Measurements from ENCODE around the gene SH3GL2.
A peak's percentile ranks its signal among the peaks of the same experiment; 100 is the strongest.

SH3GL2 gene

DNA sequence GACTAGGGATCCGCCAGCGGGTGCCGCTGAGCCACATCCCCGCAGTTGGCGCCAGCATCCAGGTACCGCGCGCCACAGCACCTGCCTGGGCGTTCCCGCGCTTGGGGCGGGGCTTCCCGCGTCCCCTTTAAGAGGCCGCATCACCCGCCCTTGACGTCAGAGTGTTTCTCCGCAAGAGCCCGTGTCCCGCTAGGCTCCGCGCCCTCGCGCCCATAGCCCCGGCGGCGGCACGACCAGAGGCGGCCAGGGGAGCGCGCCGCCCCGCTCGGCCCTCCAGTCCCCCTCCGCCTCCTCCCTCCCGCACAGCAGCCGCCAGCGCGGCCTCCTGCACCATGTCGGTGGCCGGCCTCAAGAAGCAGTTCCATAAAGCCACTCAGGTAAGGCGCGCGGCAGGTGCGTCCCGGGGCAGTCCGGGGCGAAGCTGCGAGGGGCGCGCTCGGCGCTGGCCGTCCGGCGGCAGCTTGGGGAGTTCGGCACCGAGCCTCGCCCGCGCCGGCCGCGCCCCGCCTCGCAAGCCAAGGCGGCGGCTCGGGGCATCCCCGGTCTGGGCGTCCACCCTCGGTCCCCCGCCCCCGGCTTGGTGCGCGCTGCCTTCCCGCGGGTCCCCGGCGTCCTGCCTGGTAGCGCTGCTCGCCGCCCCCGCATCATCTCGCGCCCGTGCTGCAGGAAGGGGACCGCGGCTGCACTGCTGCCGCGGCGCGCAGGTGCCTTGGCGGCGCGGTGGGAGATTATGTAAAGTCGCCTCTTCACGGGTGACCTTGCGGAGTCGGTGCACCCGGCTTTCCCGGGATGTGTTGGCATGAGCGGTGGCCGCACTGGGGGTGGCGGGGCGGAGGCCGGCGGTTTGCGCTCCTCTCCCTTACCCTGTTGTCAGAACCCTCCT is at the start of gene SH3GL2:
Gene SH3GL2 (plus strand): TSS at position 156 of the 883 bp plus-strand sequence.
- peak; percentile 14 for DNase-seq

DNA sequence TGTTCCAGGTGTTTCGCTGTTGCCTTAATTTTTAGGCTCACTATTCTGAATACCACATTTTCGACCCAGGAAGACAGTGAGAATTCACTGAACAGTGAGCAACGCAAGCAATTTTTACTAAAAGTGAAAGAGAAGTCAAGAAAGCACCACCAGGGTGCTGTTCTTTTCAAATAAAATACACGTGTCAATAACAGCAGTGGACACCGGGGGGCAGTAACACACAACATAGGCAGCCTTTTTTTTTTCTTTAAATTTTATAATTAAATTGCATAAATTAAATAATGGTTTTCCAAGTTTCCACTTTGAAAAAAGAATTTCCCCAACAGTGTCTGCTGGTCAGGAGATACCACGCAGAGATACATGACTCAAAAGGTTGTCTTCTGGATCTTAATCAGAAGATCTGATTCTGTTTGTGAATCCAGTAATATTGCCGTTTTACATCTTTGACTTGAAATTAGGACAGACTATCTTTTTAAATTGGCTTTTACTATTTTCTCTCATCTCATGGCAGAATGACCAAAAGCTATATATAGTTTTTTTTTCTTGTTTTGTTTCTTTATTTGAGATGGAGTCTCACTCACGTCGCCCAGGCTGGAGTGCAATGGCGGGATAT is 47.1 kb upstream of the SH3GL2 start:
- no peak for DNase-seq

DNA sequence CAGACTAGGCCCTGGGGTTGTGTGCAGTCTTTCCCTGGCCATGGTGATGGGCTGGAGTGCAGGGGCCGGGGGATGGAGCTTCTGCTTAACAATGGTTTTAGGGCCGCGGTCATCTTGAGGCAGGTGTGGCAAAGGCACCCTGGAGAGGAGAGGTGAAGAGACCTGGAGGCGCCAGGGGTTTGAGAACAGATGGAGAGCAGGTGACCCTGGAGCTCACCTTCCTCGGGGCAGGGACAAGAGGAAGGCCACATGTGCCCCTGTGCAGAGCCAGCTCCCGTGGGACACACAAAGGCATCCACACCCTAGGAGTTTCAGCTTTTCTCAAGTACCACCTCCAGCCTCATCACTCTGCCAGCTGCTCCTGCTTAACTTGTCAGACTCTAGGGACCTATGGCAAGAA is 46.4 kb upstream of the SH3GL2 start:
- no peak for DNase-seq

DNA sequence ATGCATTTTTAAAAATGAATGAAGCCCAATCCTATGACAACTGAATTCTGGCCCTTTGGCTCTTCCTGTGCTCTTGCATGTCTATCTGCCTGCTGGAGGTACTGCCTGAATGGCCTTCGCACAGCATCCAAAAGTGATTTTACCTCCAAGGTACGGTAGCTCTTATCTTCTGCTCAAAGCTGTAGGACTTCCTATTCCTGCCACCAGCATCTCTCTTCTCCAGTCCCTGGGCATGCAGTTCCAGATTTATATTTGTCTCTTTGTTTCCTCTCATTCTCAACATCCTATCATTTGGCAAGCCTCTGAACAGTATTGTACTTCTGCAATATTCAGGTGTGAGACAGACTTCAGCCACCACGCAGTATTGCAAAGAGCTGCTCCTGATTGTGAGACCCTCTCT is 43.7 kb upstream of the SH3GL2 start:
- DNase-seq: no peak

DNA sequence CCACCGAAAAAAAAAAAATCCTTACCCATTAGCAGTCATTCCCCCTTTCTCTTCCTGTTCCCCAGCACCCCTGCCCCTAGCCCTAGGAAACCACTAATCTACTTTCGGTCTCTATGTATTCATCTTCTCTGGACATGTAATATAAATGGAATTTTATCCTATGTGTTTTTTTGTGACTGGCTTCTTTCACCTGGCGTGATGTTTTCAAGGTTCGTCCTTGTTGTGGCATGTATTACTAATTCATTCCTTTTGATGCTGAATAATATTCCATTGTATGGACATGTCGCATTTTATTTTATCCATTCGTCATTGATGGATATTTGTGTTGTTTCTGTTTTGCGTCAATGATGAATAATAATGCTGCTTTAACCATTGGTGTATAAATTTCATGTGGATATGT is 42.8 kb upstream of the SH3GL2 start:
- no peak for DNase-seq

DNA sequence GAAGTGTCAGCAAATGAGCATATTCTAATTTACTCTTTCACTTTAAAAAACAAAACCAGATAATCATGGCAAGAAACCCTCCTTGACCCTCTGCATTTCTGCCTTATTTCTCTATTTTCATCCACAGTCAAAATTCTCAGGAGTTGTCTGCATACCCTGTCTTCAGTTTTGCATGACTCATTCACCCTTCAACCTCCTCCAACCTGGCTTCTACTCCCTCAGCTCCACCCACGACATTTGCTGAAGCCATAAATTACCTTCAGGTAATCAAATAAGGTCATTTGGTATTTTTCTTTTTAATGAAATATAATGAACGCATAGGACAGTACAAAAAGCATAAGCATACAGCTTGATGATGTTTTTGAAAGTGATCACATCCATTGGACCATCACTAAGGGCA is 27.8 kb upstream of the SH3GL2 start:
- DNase-seq: no peak

DNA sequence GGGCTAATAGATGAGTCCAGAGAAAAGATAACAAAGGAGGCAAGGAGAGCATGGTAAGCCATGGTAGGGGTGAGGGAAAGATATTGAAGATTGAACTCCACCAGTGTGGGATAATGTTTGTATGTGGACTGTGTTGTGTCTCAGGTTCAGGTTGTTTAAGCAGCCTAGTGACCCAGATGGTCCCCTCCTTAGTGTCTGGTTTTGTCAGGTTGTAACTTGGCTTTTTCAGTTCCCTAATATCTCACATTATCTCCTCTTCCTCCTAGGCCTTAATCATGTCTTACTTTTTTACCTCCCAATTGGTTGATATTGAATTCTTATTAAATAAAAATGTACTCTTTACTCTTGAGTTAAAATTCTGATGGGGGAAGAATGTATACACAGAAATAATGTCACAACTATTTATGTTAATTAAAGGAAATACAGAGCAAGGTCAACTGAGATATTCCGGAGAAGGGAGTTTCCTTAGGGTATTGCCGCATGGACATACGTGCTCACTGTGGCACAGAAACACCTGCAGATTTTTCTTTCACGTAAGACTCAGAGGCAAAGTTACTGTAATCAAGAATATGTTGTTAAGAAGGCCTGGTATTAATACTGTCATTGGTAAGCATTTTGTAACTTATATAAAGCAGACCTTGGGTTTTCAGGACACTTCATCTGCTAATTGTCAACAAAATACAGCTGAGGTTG is 23.4 kb upstream of the SH3GL2 start:
- no peak for DNase-seq

DNA sequence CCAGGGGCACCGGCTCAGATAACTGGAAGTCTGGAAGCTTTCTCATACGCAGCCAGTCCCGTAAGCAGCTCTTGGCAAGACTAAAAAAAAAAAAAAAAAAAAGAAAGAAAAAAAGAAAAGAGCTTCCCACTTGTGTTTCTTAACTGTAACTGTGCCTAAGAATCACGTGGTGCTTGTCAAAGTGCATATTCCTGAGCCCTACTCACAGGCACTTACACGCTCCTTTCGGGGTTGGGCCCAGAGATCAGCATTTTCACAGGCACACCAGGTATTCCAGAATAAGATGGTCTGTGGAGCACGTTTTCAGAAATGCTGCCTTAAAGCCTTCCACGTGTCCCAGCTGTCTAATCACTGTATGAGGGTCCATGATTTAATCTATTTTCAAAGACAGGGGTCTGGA is 22.6 kb upstream of the SH3GL2 start:
- no peak for DNase-seq

DNA sequence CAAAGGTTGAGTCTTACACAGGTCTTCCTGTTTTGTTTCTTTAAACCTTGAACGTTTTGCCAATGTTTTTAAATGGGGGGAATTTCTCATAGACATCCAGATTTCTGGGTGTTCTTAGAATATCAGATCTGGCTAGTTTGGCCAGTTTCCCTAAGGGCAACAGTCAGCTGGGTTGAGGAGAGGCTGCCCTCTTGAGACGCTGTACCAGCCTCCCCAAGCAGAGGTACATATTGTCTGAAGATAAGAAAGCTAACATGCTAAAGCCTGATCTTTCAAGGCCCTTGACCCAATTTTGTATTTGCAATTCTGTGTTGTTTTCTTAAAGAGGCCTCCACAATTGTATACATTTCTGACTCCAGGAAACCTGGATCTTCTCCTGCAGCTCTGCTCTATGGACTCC is 21.9 kb upstream of the SH3GL2 start:
- DNase-seq: no peak

DNA sequence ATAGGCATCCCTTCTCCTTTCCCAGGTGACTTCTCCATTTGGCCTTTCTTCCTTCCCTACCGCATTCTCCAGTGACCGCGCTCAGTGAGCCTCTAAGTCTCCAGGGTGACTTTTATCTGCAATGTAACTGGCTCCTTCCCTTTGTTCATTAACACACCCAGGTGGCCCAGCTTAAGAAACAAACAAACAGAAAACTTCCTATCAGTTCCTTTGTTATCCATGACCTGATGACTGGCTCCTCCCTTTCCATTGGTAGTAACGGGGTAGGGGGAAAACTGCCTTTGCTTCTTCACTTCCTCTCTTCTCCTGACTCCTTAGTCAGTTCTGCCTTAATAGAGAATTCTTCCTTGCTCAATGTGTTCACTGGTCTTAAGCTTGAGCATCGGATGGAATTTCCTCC is 7.0 kb upstream of the SH3GL2 start:
- DNase-seq: no peak

DNA sequence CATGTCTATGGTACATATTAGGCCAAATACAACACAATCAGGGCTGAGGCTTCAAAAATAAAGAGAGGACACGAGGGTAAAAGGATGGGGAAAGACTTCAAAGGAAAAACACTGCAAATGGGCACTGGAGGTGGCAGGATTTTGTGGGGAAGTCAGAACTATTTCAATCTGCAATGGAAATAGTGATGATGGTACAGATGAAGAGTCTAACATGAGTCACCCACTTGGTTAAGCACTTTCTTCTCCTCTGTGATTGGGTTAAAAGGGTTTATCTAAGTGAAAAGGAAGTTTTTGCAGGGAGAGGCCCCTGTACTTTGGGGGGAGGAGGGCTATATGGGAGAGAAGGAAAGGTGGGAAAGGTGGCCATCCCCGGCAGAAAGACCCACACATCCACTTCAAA is 4.5 kb upstream of the SH3GL2 start:
- no peak for DNase-seq

DNA sequence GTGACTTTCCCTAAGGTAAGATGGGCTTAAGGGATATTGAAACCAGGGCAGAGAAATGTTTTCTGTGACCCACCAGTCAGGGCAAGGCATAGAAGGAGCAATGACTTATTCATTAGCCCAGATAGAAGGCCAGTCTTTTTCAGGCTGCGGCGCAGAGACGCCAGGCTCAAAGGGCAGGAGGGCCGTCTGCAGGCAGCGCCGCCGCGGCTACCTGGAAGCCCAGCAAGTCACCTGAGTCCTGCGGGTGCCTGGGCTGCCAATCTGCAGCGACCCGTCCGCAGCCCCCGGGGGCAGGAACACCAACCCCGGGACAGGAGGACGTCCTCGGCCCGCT is 322 bp upstream of the SH3GL2 start:
- no peak for DNase-seq

DNA sequence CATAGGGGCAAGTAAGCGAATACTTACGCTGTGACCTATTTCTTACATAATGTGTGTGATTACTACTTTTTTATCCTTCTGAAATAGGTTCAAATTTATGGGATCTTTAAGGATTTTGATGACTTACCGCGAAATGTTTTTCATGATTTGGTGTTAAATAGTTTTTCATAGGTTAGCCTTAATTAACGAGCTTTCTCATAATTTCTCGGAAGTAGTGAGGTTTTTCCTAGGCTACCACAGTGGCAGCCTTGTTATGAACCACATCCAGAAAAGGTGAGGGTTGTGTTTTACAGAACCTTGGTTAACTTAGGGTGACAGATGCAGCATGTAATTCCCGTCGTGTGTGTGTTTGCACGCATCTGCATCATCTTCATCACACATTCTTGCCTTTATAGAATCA is 1.3 kb downstream of the SH3GL2 start:
- no peak for DNase-seq

DNA sequence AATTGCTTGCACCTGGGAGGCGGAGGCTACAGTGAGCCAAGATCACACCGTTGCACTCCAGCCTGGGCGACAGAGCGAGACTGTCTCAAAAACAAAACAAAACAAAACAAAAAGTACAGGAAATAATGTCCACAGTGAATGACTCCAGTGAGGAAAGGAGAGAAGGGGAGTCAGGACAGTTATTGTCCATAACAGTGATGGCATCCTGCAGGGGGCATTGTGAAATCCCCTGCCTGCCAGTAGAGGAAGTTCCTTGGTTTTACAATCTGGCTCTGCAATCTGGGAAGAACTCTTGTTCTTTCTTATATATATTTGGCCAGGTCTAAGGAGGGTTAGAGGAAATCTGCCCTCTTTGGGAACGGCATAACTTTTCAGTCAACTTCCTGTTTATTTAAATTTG is 8.2 kb downstream of the SH3GL2 start:
- DNase-seq: no peak

DNA sequence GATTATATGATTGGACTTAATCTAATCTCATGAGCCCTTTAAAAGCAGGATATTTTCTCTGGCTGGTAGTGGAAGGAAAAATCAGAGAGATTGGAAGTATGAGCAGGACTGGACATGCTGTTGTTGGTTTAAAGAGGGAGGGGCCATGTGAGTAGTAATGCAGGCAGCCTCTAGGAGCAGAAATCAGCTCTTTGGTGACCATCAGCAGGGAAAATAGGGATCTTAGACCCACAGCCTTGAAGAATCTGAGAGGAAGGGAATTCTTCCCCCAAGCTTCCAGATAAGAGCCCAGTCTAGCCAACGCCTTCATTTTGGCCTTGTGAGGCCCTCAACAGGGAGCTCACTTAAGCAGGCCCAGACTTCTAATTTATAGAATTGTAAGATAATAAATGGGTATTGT is 9.5 kb downstream of the SH3GL2 start:
- DNase-seq: no peak

DNA sequence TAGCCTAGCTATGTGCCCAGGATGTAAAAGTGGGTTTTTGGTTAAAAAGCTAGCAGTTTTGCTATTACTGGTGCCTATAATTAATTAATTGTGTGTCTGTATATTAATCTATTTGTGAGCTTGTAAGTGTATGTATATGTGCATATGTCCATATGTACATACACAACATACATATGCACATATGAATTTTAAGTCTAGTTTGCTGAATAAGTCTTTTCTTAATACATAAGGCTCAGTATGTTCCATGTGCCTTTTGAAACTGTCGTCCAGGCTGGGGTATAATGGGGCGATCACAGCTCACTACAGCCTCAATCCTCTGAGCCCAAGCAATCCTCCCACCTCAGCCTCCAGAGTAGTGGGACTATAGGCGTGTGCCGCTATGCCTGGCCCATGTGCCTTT is 10.1 kb downstream of the SH3GL2 start:
- no peak for DNase-seq

DNA sequence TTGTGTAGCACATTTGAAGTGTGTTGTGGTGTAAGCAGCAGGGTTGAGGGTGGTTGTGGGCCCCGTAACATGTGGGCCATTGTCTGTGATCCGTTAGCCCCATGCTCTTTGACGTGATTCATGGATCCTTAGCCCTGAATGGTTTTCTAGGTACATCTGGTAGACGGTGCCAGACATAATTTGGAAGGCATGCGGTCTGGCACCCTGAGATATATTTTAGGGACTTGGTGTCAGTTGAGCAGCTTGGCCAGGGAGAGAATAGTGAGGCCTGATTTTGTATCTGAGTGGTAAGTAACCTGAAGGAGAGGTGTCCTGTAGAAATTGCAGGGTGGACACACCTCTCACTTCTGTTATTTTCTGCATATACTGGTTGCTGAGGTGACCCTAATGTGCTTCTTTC is 10.9 kb downstream of the SH3GL2 start:
- DNase-seq: no peak

DNA sequence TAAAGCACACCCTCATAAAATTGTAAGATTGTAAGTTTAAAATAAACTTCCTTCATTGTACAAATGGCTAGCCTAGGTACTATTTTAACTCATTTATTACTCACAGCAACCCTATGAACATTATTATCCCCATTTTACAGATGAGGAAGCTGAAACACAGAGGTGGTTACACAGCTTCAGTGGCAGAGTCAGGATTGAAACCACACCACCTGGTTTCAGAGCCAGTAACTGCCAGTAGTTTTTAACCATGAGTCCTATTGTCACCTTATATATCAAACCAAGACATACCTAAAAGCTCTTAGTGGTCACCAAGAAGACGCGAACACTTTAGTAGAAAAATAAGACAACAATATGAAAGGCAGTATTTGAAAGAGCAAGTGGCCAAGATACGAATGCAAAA is 16.1 kb downstream of the SH3GL2 start:
- DNase-seq: no peak

DNA sequence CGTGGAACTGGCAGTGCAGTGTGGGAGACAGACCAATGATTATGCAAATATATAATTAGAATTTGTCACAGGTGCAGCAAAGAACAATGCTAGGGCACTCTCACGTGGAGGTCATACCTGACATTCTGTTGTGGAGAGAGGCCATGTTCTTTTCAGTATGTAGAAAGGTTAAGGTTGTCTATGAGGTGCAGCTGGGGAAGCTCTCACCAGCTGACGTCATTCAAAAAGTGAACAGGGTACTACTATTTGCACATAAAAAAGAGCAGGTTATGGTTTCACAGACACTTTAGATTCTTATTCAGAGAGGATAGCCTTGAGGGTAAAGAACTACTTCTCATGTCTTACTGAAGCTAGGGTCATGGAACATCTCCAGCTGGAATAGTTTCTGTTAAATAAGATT is 19.1 kb downstream of the SH3GL2 start:
- DNase-seq: no peak

DNA sequence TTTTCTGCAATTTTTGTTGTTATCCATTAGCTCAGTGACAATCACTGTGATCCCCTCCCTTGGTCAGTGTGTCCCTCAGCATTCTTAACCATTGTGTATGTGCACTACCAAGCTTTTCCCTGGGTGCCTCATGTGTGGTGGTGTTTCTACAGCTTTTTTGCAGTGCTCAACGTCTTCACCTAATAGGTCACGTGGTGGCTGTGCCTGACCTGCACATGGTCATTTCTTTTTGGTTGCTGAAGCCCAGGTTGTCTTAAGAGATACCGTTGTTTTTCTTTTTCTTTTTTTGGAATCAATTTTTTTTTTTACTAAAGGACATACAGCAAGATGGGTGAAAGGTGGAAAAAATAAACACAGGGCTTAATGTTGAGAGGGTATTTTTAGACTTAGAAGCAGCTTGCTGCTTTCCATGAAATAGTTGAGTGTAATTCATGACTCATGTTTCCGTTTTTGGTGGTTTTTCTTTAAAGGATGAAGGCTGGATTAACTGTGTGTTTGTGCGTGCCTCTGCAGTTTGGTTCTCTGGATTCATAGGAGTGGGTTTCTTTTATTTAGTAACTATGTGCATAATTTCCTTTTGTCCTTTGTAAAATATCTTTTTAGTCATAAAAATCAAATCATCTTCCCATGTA is 22.2 kb downstream of the SH3GL2 start:
- DNase-seq: no peak

DNA sequence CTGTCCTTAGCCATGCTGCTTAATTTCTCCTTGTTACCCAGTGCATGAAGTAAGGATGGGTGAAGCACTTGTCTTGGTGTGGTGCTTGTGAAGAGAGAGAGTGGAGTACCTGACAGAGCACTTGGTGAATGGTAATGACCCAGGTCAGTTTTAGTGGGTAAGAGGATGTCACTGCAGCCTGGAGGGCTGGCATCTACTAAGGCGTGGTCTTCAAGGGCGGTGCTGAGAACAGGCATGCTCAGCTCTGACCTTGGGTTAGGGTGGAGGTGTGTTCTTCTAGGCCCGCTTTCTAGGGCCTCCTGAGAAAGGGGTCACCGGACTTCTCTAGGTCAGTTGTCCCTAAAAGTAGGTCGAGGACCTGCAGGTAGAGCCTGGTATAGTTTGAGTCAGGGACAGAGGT is 25.7 kb downstream of the SH3GL2 start:
- no peak for DNase-seq

DNA sequence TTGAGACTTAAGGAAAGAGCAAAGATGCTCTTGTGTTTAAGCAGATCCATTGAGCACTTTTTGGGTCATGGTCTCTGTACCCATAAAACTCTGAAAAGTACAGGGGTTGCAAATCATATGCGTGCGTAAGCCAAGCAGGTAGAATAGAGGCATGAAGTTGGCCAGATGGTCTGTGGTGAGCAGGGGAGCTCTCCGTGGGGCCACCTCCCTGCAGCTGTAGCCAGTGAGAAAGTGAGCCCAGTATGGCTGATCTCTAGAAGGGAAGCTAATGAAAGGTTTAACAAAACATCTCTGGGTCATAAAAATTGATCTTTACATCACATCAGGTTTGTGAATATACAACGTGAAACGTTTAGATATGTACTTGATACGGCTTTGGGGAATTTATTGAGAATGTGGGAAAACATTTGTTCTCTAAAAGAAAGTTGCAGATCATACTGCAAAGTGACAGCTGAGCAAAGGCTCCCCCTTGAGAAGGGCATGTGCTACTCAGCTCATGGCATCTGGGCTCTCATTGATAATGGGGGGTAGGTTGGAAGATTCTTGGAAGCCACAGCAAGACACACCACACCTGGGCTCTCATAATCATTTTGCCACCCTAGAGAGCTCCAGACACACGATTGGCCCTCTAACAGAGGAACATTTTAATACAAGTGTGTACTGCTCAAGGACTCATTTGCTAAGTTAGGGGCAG is 30.6 kb downstream of the SH3GL2 start:
- no peak for DNase-seq

DNA sequence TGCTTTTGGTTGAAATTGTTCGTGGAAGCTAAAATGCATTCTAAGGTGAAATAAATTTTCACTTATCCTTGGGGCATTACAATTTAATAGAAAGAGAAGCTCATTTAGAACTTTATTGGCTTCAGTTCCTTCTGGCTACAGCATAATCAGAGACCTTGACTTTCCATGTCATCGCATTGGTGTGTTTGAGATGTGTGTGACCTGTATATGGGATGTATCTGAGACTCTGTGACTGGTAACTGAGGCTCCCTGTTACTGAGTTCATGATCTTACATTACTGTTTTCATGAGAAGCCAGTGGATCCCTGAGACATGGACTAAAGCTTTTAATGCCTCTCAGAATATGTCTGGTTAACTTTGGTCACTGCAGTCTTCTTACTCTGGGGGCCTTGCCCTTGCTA is 32.5 kb downstream of the SH3GL2 start:
- DNase-seq: no peak

All from NCI-H2029 treated with DMSO at 0.1 percent for 48 hours (cell line).